Measurements from ENCODE around the gene ABCB8.

GRCh38 chr7:151073990-151074389, 45.7 kb downstream of the ABCB8 start:
- TF ChIP-seq CTCF (IDR thresholded peaks at IDR 0.05; ENCODE audit: control extremely low read depth in 1 of 3, insufficient read depth in 1 of 3, low read depth in 1 of 3, low read length in 3 of 3) = no peak
- TF ChIP-seq POLR2A (IDR thresholded peaks at IDR 0.05; ENCODE audit: control extremely low read depth in 1 of 2, low read depth in 2 of 2, low read length in 2 of 2) = no peak
- TF ChIP-seq ATF3 (IDR thresholded peaks at IDR 0.05; ENCODE audit: insufficient read depth, low read depth, low read length) = no peak
- no peak for TF ChIP-seq TBP (IDR thresholded peaks at IDR 0.05; ENCODE audit: low read depth, low read length)
- TF ChIP-seq NRF1 (IDR thresholded peaks at IDR 0.05; ENCODE audit: low read depth, low read length) = no peak
- TF ChIP-seq KDM1A (IDR thresholded peaks at IDR 0.05; ENCODE audit: borderline replicate concordance, low read length) = no peak
- TF ChIP-seq HDAC6 (IDR thresholded peaks at IDR 0.05; ENCODE audit: low read depth, low read length) = no peak
- no peak for TF ChIP-seq RAD21 (IDR thresholded peaks at IDR 0.05 in 1 of 2, conservative IDR thresholded peaks at IDR 0.05 in 1 of 2; ENCODE audit: low read depth in 2 of 2, low read length in 2 of 2)
- TF ChIP-seq CHD2 (IDR thresholded peaks at IDR 0.05; ENCODE audit: low read length) = no peak
- no peak for TF ChIP-seq USF2 (IDR thresholded peaks at IDR 0.05; ENCODE audit: low read length)
- no peak for TF ChIP-seq SP1 (IDR thresholded peaks at IDR 0.05; ENCODE audit: low read depth, low read length)
- TF ChIP-seq ZNF274 (IDR thresholded peaks at IDR 0.05; ENCODE audit: borderline replicate concordance, extremely low read depth, low read length) = no peak
